BE2C (cell line): ENCODE data around the gene LAPTM4A.

Experiments
- DNase-seq: peaks from one replicate; pipeline ENCODE4 v3.0.0-alpha.2; 2020
- H3K27me3 ChIP-seq: fragments of 250-450 bp; sonication (Bioruptor Pico); 2 replicates; pipeline ENCODE4 v1.5.1; 2020; ENCODE audit warnings: mild to moderate bottlenecking
- H3K36me3 ChIP-seq: fragments of 250-450 bp; sonication (Bioruptor Pico); 2 replicates; pipeline ENCODE4 v1.5.1; 2020; ENCODE audit warnings: mild to moderate bottlenecking
- H3K4me1 ChIP-seq: fragments of 250-450 bp; sonication (Bioruptor Pico); 2 replicates; pipeline ENCODE4 v1.5.1; 2020
- H3K4me3 ChIP-seq: 2 replicates; pipeline ENCODE4 v1.5.1; 2011; ENCODE audit warnings: low read depth, low read length
- H3K9me3 ChIP-seq: fragments of 250-450 bp; sonication (Bioruptor Pico); 2 replicates; pipeline ENCODE4 v1.5.1; 2020
- TF ChIP-seq, protein P1 (sequence below): IDR thresholded peaks from 2 replicates; pipeline ENCODE4 v1.5.1; 2012; ENCODE audit warnings: mild to moderate bottlenecking, low read depth, low read length

The LAPTM4A gene

GRCh38 chr2:20005891-20006470, 45.4 kb downstream of the LAPTM4A start:
- Histone ChIP-seq H3K27me3 (no peaks in the 10 kb centered on the region), H3K9me3 (no peaks in the 10 kb centered on the region), H3K4me1 (no peaks in the 10 kb centered on the region), H3K4me3 (no peak overlapping the region), H3K36me3 (no peaks in the 10 kb centered on the region)
- TF ChIP-seq, protein P1, sequence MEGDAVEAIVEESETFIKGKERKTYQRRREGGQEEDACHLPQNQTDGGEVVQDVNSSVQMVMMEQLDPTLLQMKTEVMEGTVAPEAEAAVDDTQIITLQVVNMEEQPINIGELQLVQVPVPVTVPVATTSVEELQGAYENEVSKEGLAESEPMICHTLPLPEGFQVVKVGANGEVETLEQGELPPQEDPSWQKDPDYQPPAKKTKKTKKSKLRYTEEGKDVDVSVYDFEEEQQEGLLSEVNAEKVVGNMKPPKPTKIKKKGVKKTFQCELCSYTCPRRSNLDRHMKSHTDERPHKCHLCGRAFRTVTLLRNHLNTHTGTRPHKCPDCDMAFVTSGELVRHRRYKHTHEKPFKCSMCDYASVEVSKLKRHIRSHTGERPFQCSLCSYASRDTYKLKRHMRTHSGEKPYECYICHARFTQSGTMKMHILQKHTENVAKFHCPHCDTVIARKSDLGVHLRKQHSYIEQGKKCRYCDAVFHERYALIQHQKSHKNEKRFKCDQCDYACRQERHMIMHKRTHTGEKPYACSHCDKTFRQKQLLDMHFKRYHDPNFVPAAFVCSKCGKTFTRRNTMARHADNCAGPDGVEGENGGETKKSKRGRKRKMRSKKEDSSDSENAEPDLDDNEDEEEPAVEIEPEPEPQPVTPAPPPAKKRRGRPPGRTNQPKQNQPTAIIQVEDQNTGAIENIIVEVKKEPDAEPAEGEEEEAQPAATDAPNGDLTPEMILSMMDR: no peak
- DNase-seq: no peak

GRCh38 chr2:20005067-20005627, 46.3 kb downstream of the LAPTM4A start:
- Histone ChIP-seq H3K27me3 (no peaks in the 10 kb centered on the region), H3K4me3 (no peak overlapping the region), H3K9me3 (no peaks in the 10 kb centered on the region), H3K4me1 (no peaks in the 10 kb centered on the region), H3K36me3 (no peaks in the 10 kb centered on the region)
- DNase-seq: peak; percentile 49
- TF ChIP-seq, protein P1: no peak

GRCh38 chr2:20001361-20001863, 50.0 kb downstream of the LAPTM4A start:
- no peaks in the 10 kb centered on the region for H3K9me3 ChIP-seq
- DNase-seq: no peak
- H3K36me3 ChIP-seq: no peaks in the 10 kb centered on the region
- no peaks in the 10 kb centered on the region for H3K4me1 ChIP-seq
- TF ChIP-seq, protein P1: no peak
- no peaks in the 10 kb centered on the region for H3K27me3 ChIP-seq
- no peak overlapping the region for H3K4me3 ChIP-seq

GRCh38 chr2:19993731-19994130, 57.7 kb downstream of the LAPTM4A start:
- DNase-seq: no peak
- H3K4me1 ChIP-seq: no peaks in the 10 kb centered on the region
- no peak overlapping the region for H3K4me3 ChIP-seq
- TF ChIP-seq, protein P1: no peak
- H3K27me3 ChIP-seq: no peaks in the 10 kb centered on the region
- no peaks in the 10 kb centered on the region for H3K36me3 ChIP-seq
- H3K9me3 ChIP-seq: no peaks in the 10 kb centered on the region

DNA sequence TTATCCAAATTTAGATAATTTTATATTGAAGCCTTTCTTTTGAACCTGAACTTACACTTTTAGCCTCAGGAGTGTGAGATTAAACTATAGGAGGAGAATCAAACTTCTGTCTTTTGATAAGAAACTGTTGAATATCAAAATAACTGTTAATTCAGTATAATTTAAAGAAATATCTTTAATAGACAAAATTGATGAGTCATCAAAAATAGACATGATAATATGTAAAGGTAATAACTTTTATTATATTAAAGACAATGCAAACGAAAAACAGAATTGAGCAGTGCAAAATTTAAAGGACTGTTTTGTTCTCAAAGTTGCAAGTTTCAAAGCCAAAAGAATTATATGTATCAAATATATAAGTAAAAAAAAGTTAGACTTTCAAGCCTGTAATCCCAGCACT, 59.5 kb downstream of the LAPTM4A start:
- TF ChIP-seq, protein P1: no peak
- no peak overlapping the region for H3K4me3 ChIP-seq
- peaks cover 3% of the 10 kb centered on the region for H3K36me3 ChIP-seq
- no peaks in the 10 kb centered on the region for H3K27me3 ChIP-seq
- no peaks in the 10 kb centered on the region for H3K4me1 ChIP-seq
- no peaks in the 10 kb centered on the region for H3K9me3 ChIP-seq
- no peak for DNase-seq

DNA sequence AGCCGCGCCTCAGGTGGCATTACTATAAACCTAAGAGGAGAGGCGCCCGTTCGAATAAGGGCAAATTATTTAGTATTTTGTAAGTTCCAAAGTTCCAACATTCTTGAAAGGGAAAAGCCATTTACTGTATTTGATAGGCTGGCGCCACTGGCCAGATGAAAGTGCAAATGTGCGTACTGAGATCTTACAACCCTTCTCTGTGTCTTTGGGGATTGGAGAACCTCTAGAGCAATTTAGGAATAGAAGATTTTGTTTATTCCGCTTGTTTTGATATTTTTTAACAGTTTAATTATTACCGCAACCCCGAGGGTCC, 61.1 kb downstream of the LAPTM4A start:
- TF ChIP-seq, protein P1: no peak

More for the DNA sequence above, 61.1 kb downstream of the LAPTM4A start:
- peaks cover 3% of the 10 kb centered on the region for H3K36me3 ChIP-seq
- H3K9me3 ChIP-seq: no peaks in the 10 kb centered on the region
- no peaks in the 10 kb centered on the region for H3K27me3 ChIP-seq
- H3K4me3 ChIP-seq: peak overlapping the region; percentile 92
- no peaks in the 10 kb centered on the region for H3K4me1 ChIP-seq
- DNase-seq: no peak
